ENCODE results near the gene PRR19. TPM values are rescaled to one million over a fixed set of nuclear protein-coding genes. Genes with fewer than 3 reads are reported as not detected.

PRR19 gene
- total RNA-seq, 1 donor from 2014 or later = 0.52 TPM

DNA sequence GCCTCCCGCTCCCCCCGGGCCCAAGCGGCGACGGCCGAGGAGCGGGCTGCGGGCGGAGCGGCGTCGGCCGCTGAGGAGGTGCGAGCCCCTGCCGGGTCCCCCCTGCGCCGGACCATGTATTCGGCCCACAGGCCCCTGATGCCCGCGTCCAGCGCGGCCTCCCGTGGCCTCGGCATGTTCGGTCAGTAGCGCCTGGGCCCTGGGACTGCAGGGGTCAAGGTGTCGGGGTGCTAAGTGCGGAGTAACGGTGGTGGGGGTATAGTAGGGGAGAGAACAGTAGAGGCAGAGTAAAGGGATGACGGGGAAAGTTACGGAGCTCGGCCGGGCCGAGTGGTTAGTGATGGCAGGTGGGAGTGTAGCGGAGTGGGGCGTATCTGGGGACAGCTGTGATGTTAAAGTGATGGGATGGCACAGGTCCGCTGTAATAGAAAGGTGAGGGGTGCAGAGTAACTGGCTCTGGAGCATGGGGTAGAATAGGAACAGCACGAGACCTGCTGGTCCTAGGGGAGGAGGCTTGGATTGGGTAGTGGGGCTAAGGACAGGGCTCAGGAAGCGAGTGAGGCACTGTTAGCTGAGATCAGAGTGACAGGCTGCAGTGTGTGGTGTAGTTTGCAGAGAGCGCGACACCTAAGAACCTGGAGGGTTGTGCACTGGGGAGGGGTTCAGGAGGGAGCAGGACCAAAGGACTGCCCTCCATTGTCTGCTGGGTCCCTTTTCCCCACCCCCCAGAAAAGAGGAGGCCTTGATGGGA, 17.2 kb upstream of the PRR19 start:
- H3K36me3 ChIP-seq = peaks cover 30% of the 10 kb centered on the region
- TF ChIP-seq, protein P1, sequence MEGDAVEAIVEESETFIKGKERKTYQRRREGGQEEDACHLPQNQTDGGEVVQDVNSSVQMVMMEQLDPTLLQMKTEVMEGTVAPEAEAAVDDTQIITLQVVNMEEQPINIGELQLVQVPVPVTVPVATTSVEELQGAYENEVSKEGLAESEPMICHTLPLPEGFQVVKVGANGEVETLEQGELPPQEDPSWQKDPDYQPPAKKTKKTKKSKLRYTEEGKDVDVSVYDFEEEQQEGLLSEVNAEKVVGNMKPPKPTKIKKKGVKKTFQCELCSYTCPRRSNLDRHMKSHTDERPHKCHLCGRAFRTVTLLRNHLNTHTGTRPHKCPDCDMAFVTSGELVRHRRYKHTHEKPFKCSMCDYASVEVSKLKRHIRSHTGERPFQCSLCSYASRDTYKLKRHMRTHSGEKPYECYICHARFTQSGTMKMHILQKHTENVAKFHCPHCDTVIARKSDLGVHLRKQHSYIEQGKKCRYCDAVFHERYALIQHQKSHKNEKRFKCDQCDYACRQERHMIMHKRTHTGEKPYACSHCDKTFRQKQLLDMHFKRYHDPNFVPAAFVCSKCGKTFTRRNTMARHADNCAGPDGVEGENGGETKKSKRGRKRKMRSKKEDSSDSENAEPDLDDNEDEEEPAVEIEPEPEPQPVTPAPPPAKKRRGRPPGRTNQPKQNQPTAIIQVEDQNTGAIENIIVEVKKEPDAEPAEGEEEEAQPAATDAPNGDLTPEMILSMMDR (IDR thresholded peaks at IDR 0.05) = no peak
- H3K4me1 ChIP-seq = peaks cover 42% of the 10 kb centered on the region
- ATAC-seq (no peak), DNase-seq (no peak)
- intact Hi-C loops (cut with DNase I) = no loop called here
- H3K27me3 ChIP-seq = no peaks in the 10 kb centered on the region
- peak overlapping the region; percentile 42 for H3K27ac ChIP-seq
- H3K4me3 ChIP-seq = peak overlapping the region; percentile 61
- no peaks in the 10 kb centered on the region for H3K9me3 ChIP-seq

DNA sequence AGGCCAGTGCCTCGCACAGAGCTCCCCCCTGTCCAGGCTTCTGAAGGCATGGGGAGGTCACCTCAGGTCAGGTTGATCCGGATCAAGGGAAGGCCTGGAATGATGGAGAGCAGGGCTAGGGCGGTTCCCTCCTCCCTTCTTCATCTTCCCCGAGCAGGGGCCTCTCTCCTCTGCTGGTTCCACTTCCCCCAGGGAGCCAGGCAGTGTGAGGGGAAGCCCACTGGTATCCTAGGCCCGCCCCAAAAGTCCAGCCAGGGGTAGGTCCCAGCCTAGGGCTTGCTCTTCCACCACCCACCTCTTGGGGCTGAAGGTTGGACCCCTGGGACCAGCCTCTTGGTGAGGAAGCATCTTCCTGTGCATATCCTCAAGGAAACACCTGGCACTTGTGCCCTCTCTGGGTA, 16.4 kb upstream of the PRR19 start:
- Histone ChIP-seq H3K9me3 (no peaks in the 10 kb centered on the region), H3K36me3 (peaks cover 38% of the 10 kb centered on the region), H3K4me1 (peaks cover 42% of the 10 kb centered on the region), H3K27me3 (no peaks in the 10 kb centered on the region), H3K4me3 (peak overlapping the region; percentile 61), H3K27ac (peak overlapping the region; percentile 42)
- intact Hi-C loops (cut with DNase I) = no loop called here
- ATAC-seq (no peak), DNase-seq (no peak)
- TF ChIP-seq, protein P1 (IDR thresholded peaks at IDR 0.05) = no peak

- DNase-seq (no peak), ATAC-seq (no peak)
- TF ChIP-seq, protein P1 (IDR thresholded peaks at IDR 0.05) = no peak
- peaks cover 41% of the 10 kb centered on the region for H3K4me1 ChIP-seq
- H3K27ac ChIP-seq = no peak overlapping the region
- intact Hi-C loops (cut with DNase I) = no loop called here
- H3K4me3 ChIP-seq = no peak overlapping the region
- no peaks in the 10 kb centered on the region for H3K9me3 ChIP-seq
- H3K27me3 ChIP-seq = no peaks in the 10 kb centered on the region
- H3K36me3 ChIP-seq = peaks cover 42% of the 10 kb centered on the region
Observed at GRCh38 chr19:42285988-42286348, 16.0 kb upstream of the PRR19 start.

GRCh38 chr19:42286349-42287016, 15.4 kb upstream of the PRR19 start:
- Histone ChIP-seq H3K4me1 (peaks cover 35% of the 10 kb centered on the region), H3K27me3 (no peaks in the 10 kb centered on the region), H3K9me3 (no peaks in the 10 kb centered on the region), H3K4me3 (no peak overlapping the region), H3K27ac (no peak overlapping the region), H3K36me3 (peaks cover 47% of the 10 kb centered on the region)
- ATAC-seq = no peak
- no peak for DNase-seq
- TF ChIP-seq, protein P1 (IDR thresholded peaks at IDR 0.05) = no peak
- intact Hi-C loops (cut with DNase I) = no loop called here

- TF ChIP-seq, protein P1 (IDR thresholded peaks at IDR 0.05) = no peak
- Histone ChIP-seq H3K36me3 (peaks cover 55% of the 10 kb centered on the region), H3K4me1 (peaks cover 28% of the 10 kb centered on the region), H3K9me3 (no peaks in the 10 kb centered on the region), H3K27ac (no peak overlapping the region), H3K27me3 (no peaks in the 10 kb centered on the region), H3K4me3 (no peak overlapping the region)
- ATAC-seq (no peak), DNase-seq (no peak)
- intact Hi-C loops (cut with DNase I) = no loop called here
Observed at GRCh38 chr19:42287017-42287826, 14.7 kb upstream of the PRR19 start.

All from upper lobe of right lung (tissue), 1 donor.